ENCODE measurements around the gene CCM2L. TPM values are rescaled to one million over a fixed set of nuclear protein-coding genes. Genes with fewer than 3 reads are reported as not detected.

The CCM2L gene
- total RNA-seq, 1 donor from 2014 or later = 0.63 TPM

GRCh38 chr20:32056708-32057483 lies 46.7 kb downstream of the CCM2L start:
- Mint-ChIP-seq H3K36me3 (peaks cover 2% of the 10 kb centered on the region), H3K4me3 (no peak overlapping the region), H3K9me3 (peaks cover 5% of the 10 kb centered on the region), H3K27ac (no peak overlapping the region), H3K27me3 (peaks cover 89% of the 10 kb centered on the region), H3K4me1 (ENCODE audit: unreplicated experiment) (peaks cover 2% of the 10 kb centered on the region)
- no peak for DNase-seq (ENCODE audit: extremely low spot score, unreplicated experiment)
- no peak for TF ChIP-seq CTCF (conservative IDR thresholded peaks at IDR 0.05)

GRCh38 chr20:32057656-32058184 lies 47.5 kb downstream of the CCM2L start:
- Mint-ChIP-seq H3K9me3 (peaks cover 5% of the 10 kb centered on the region), H3K27ac (no peak overlapping the region)

GRCh38 chr20:32059189-32059588 lies 49.0 kb downstream of the CCM2L start:
- DNase-seq (ENCODE audit: extremely low spot score, unreplicated experiment) = no peak
- TF ChIP-seq CTCF (conservative IDR thresholded peaks at IDR 0.05) = no peak
- Mint-ChIP-seq H3K27me3 (peaks cover 82% of the 10 kb centered on the region), H3K9me3 (peaks cover 5% of the 10 kb centered on the region), H3K36me3 (no peaks in the 10 kb centered on the region), H3K4me1 (ENCODE audit: unreplicated experiment) (no peaks in the 10 kb centered on the region), H3K4me3 (no peak overlapping the region), H3K27ac (no peak overlapping the region)

More at GRCh38 chr20:32057656-32058184, 47.5 kb downstream of the CCM2L start:
- no peak overlapping the region for H3K4me3 Mint-ChIP-seq
- H3K27me3 Mint-ChIP-seq = peaks cover 89% of the 10 kb centered on the region
- H3K4me1 Mint-ChIP-seq (ENCODE audit: unreplicated experiment) = no peaks in the 10 kb centered on the region
- no peak for DNase-seq (ENCODE audit: extremely low spot score, unreplicated experiment)
- H3K36me3 Mint-ChIP-seq = no peaks in the 10 kb centered on the region
- TF ChIP-seq CTCF (conservative IDR thresholded peaks at IDR 0.05) = no peak

- Mint-ChIP-seq H3K36me3 (no peaks in the 10 kb centered on the region), H3K4me3 (no peak overlapping the region)
Observed at GRCh38 chr20:32062776-32063170, 52.5 kb downstream of the CCM2L start.

GRCh38 chr20:32063695-32064094 lies 53.5 kb downstream of the CCM2L start:
- Mint-ChIP-seq H3K27ac (no peak overlapping the region), H3K4me3 (no peak overlapping the region), H3K36me3 (no peaks in the 10 kb centered on the region), H3K9me3 (peaks cover 5% of the 10 kb centered on the region), H3K27me3 (peaks cover 62% of the 10 kb centered on the region), H3K4me1 (ENCODE audit: unreplicated experiment) (peaks cover 7% of the 10 kb centered on the region)
- no peak for TF ChIP-seq CTCF (conservative IDR thresholded peaks at IDR 0.05)
- no peak for DNase-seq (ENCODE audit: extremely low spot score, unreplicated experiment)

More at GRCh38 chr20:32062776-32063170, 52.5 kb downstream of the CCM2L start:
- peaks cover 5% of the 10 kb centered on the region for H3K9me3 Mint-ChIP-seq
- TF ChIP-seq CTCF (conservative IDR thresholded peaks at IDR 0.05) = no peak
- no peak for DNase-seq (ENCODE audit: extremely low spot score, unreplicated experiment)
- no peak overlapping the region for H3K27ac Mint-ChIP-seq
- peaks cover 72% of the 10 kb centered on the region for H3K27me3 Mint-ChIP-seq
- H3K4me1 Mint-ChIP-seq (ENCODE audit: unreplicated experiment) = peaks cover 7% of the 10 kb centered on the region
